Motor neuron (in vitro differentiated cells): ENCODE measurements around the gene SNF8. TPM values are rescaled to one million over a fixed set of nuclear protein-coding genes. Genes with fewer than 3 reads are reported as not detected.

Source experiments
- ATAC-seq, 8 experiments: fragments of 200-7000 bp; cut with Tn5 transposase; replicated peaks in 6 of 8; 2 replicates each; pipeline ENCODE4 v1.8.0; 2021; ENCODE audit warnings: mild to moderate bottlenecking in 8 of 8, moderate library complexity in 8 of 8
- H3K27ac ChIP-seq, 2 donors: fragments of 250-450 bp; sonication (Bioruptor Pico); 2 replicates each; pipeline ENCODE4 v1.9.0; 2021; ENCODE audit warnings: antibody characterized with exemption in 2 of 2, mild to moderate bottlenecking in 2 of 2, moderate library complexity in 1 of 2
- H3K4me1 ChIP-seq, 2 donors: fragments of 250-450 bp; sonication (Bioruptor Pico); replicated peaks in 1 of 2; 2 replicates each; pipeline ENCODE4 v1.6.1; 2021; ENCODE audit warnings: antibody characterized with exemption in 2 of 2, mild to moderate bottlenecking in 2 of 2, moderate library complexity in 1 of 2
- H3K4me3 ChIP-seq, 5 donors: fragments of 250-450 bp; sonication (Bioruptor Pico); 2 replicates each; pipeline ENCODE4 v1.9.0; 2021; ENCODE audit warnings: antibody characterized with exemption in 5 of 5, mild to moderate bottlenecking in 5 of 5, moderate library complexity in 4 of 5
- whole genome bisulfite sequencing, 10 experiments: fragments of 450-650 bp; shearing (Covaris generic); methylation state at CpG; one replicate each; pipeline ENCODE4 v1.0.0; 2022; 5-methylcytosine and 5-hydroxymethylcytosine counted together
- in situ Hi-C, 9 experiments: fragments of 400-800 bp; cut with MboI; loops; one replicate each; pipeline ENCODE4 v1.15.0; 2021; ENCODE audit warnings: low sequenced_read_pairs in 9 of 9, low pct_unique_long_range_greater_than_20kb in 2 of 9; ENCODE audit not compliant: unreplicated experiment in 9 of 9
- total RNA-seq, 8 experiments: library from RNA; unstranded; fragments of 300-600 nt; gene quantifications; 2 replicates each; pipeline versions ENCODE4 v1.2.3 to v1.2.4, GENCODE V29; 2022

The SNF8 gene
- total RNA-seq, 8 experiments from 2014 or later, result 57.8 to 109 (median 71.2) TPM

- ATAC-seq, result no peak
- no peaks in the 10 kb centered on the region for H3K4me1 ChIP-seq
- in situ Hi-C loops, result no loop called here
- H3K4me3 ChIP-seq, result no peak overlapping the region
- WGBS, 10 experiments, result 0 to 100% (median 100%) methylated on average over 1 of the region's 1 CpG; no CpG with 5 or more reads in 3 of the 10 experiments
- no peak overlapping the region for H3K27ac ChIP-seq
These were observed 43.4 kb downstream of the SNF8 start for GRCh38 chr17:48901241-48901640.

- Histone ChIP-seq H3K4me1 (peaks cover 6 to 9% of the 10 kb centered on the region in 2 donors), H3K4me3 (no peak overlapping the region), H3K27ac (no peak overlapping the region)
- in situ Hi-C loops, result loop anchor here in 6 of 9 experiments (25.0 kb wide), 3 partner anchors 183 to 233 kb away; partner anchors contain the start of genes PRAC1 (in 2 of the 6) and PRAC2 (in 2 of the 6)
- ATAC-seq, result no peak
- WGBS, 10 experiments, result 54 to 100% (median 83%) methylated on average over 1 to 2 of the region's 3 CpGs; no CpG with 5 or more reads in 4 of the 10 experiments
These were observed 49.8 kb downstream of the SNF8 start for GRCh38 chr17:48894886-48895285.

GRCh38 chr17:48893646-48894508, 50.8 kb downstream of the SNF8 start:
- in situ Hi-C loops, result loop anchor here in 6 of 9 experiments (25.0 kb wide), 3 partner anchors 182 to 232 kb away; partner anchors contain the start of genes PRAC1 (in 2 of the 6) and PRAC2 (in 2 of the 6)
- no peak for ATAC-seq
- Histone ChIP-seq H3K4me3 (peak overlapping the region; percentile 64 to 85 (median 76)), H3K4me1 (peaks cover 6 to 9% of the 10 kb centered on the region in 2 donors), H3K27ac (peak overlapping the region; percentile 85 to 88)
- 30 to 92% (median 55%) methylated on average over 2 to 5 of the region's 5 CpGs; no CpG with 5 or more reads in 1 of the 10 experiments for WGBS, 10 experiments

- in situ Hi-C loops, result loop anchor here in 6 of 9 experiments (25.0 kb wide), 3 partner anchors 181 to 231 kb away; partner anchors contain the start of genes PRAC1 (in 2 of the 6) and PRAC2 (in 2 of the 6)
- Histone ChIP-seq H3K4me3 (peak overlapping the region; percentile 64 to 85 (median 76)), H3K4me1 (peaks cover 6 to 9% of the 10 kb centered on the region in 2 donors), H3K27ac (peak overlapping the region; percentile 85 to 88)
- 0 to 1% (median 0%) methylated on average over 1 to 14 of the region's 24 CpGs; no CpG with 5 or more reads in 2 of the 10 experiments for WGBS, 10 experiments
- ATAC-seq, result peak in 1 of 8 experiments; percentile 3
These were observed 51.5 kb downstream of the SNF8 start for GRCh38 chr17:48892940-48893645.

GRCh38 chr17:48890086-48890485, 54.6 kb downstream of the SNF8 start:
- ATAC-seq, result no peak
- H3K4me3 ChIP-seq, result no peak overlapping the region
- H3K4me1 ChIP-seq, result peaks cover 6 to 9% of the 10 kb centered on the region in 2 donors
- 80 to 100% (median 92%) methylated on average over 1 to 2 of the region's 2 CpGs; no CpG with 5 or more reads in 5 of the 10 experiments for WGBS, 10 experiments
- no peak overlapping the region for H3K27ac ChIP-seq
- in situ Hi-C loops, result loop anchor here in 6 of 9 experiments (25.0 kb wide), 3 partner anchors 178 to 228 kb away; partner anchors contain the start of genes PRAC1 (in 2 of the 6) and PRAC2 (in 2 of the 6)

GRCh38 chr17:48883171-48883570, 61.5 kb downstream of the SNF8 start:
- in situ Hi-C loops, result loop anchor here in 6 of 9 experiments (5.0 to 25.0 kb wide), 5 partner anchors 71 to 221 kb away; partner anchors contain the start of genes PRAC1 (in 2 of the 6) and PRAC2 (in 2 of the 6)
- WGBS, 10 experiments, result 50 to 100% (median 63%) methylated on average over 1 to 8 of the region's 10 CpGs; no CpG with 5 or more reads in 3 of the 10 experiments

GRCh38 chr17:48882272-48882671, 62.4 kb downstream of the SNF8 start:
- no peak for ATAC-seq
- 40 to 93% (median 81%) methylated on average over 1 to 2 of the region's 2 CpGs; no CpG with 5 or more reads in 4 of the 10 experiments for WGBS, 10 experiments
- no peak overlapping the region for H3K4me3 ChIP-seq
- in situ Hi-C loops, result loop anchor here in 6 of 9 experiments (5.0 to 25.0 kb wide), 5 partner anchors 70 to 220 kb away; partner anchors contain the start of genes PRAC1 (in 2 of the 6) and PRAC2 (in 2 of the 6)
- peaks cover 0 to 2% of the 10 kb centered on the region in 2 donors for H3K4me1 ChIP-seq
- no peak overlapping the region for H3K27ac ChIP-seq

More at GRCh38 chr17:48883171-48883570, 61.5 kb downstream of the SNF8 start:
- ATAC-seq, result peak in 1 of 8 experiments; percentile 28
- Histone ChIP-seq H3K4me3 (no peak overlapping the region), H3K27ac (no peak overlapping the region), H3K4me1 (no peaks in the 10 kb centered on the region)

Other genes starting within 250 kb of the SNF8 start
- gene PRAC1, start 222.3 kb downstream of the SNF8 start, total RNA-seq, result not detected
- not detected for gene PRAC2, start 221.7 kb downstream of the SNF8 start, total RNA-seq
- gene HOXB13, start 216.1 kb downstream of the SNF8 start, total RNA-seq, result under 1 TPM in 7 of 8 experiments, not detected in 1; 0.05 to 0.70 (median 0.18) TPM
- 1 to 10 TPM in 3 of 8 experiments, under 1 TPM in 3, not detected in 2; 0.36 to 3.9 (median 1.1) TPM for gene TTLL6, start 127.6 kb downstream of the SNF8 start, total RNA-seq
- 10 to 100 TPM; 21.6 to 58.8 (median 42.8) TPM for gene CALCOCO2, start 113.8 kb downstream of the SNF8 start, total RNA-seq
- 100 to 1,000 TPM; 109 to 239 (median 149) TPM for gene ATP5MC1, start 52.1 kb downstream of the SNF8 start, total RNA-seq
- gene UBE2Z, start 36.4 kb downstream of the SNF8 start, total RNA-seq, result 10 to 100 TPM; 27.1 to 88.0 (median 47.1) TPM
- gene GIP, start 23.8 kb upstream of the SNF8 start, total RNA-seq, result not detected
- 100 to 1,000 TPM in 1 of 8 experiments, 10 to 100 TPM in 6, 1 to 10 TPM in 1; 4.0 to 107 (median 18.1) TPM for gene IGF2BP1, start 52.5 kb upstream of the SNF8 start, total RNA-seq
- under 1 TPM in 5 of 8 experiments, not detected in 3; 0.04 to 0.22 (median 0.07) TPM for gene B4GALNT2, start 187.9 kb upstream of the SNF8 start, total RNA-seq